Measurements from ENCODE around the gene COL6A1. TPM values are rescaled to one million over a fixed set of nuclear protein-coding genes. Genes with fewer than 3 reads are reported as not detected.

Gene COL6A1
- total and polyA plus RNA-seq, 2 of the 4 experiments (the other 2 are of a cell fraction) = 173 to 1,578 TPM

- POLR2A ChIA-PET (ENCODE audit: unreplicated experiment) = no interaction called here
- no peak overlapping the region for H2AFZ ChIP-seq (replicated peaks; ENCODE audit: low read length, poor library complexity)
- no peak overlapping the region for H3K9ac ChIP-seq (ENCODE audit: low read depth, low read length)
- no peak overlapping the region for H3K14ac ChIP-seq (replicated peaks; ENCODE audit: low read depth, low read length)
- dilution Hi-C loops (cut with HindIII; ENCODE audit: low sequenced_read_pairs, unreplicated experiment) = no loop called here
- 0 out of 2 replicates have a peak, but pooled peaks cover 5% of the 10 kb centered on the region for H3K9me1 ChIP-seq (ENCODE audit: insufficient read depth, low read length)
- WGBS, 2 experiments (ENCODE audit: extremely low coverage in 2 of 2, insufficient read length in 1 of 2) = 96% methylated on average over 4 of the region's 6 CpGs; no CpG with 5 or more reads in 1 of the 2 experiments
- no peak overlapping the region for H2BK15ac ChIP-seq (ENCODE audit: low read depth, low read length)
- no peak overlapping the region for H3K18ac ChIP-seq (ENCODE audit: low read depth, low read length)
- ATAC-seq (ENCODE audit: low read depth) = no peak
- H2BK120ac ChIP-seq (ENCODE audit: low read depth, low read length) = no peak overlapping the region
- H4K5ac ChIP-seq (ENCODE audit: low read depth, low read length) = no peak overlapping the region
- H4K20me1 ChIP-seq (ENCODE audit: insufficient read depth, low read length) = no peaks in the 10 kb centered on the region
- peaks cover 2% of the 10 kb centered on the region; the same call in 1 of the 2 replicates for H3K27me3 ChIP-seq (ENCODE audit: control insufficient read depth, insufficient read depth, low read length)
- no peak overlapping the region for H3K4ac ChIP-seq (ENCODE audit: low read depth, low read length)
- no peak overlapping the region for H4K91ac ChIP-seq (ENCODE audit: insufficient read depth, low read depth, low read length)
- H3K56ac ChIP-seq (ENCODE audit: extremely low read depth, insufficient read depth, low read length) = no peak overlapping the region
- H3K4me2 ChIP-seq (ENCODE audit: low read depth, low read length) = no peak overlapping the region
- DNase-seq = no peak
- in situ Hi-C loops (cut with MboI; ENCODE audit: low sequenced_read_pairs) = no loop called here
- no peak for TF ChIP-seq CEBPB (IDR thresholded peaks at IDR 0.05; ENCODE audit: low read depth, low read length)
- TF ChIP-seq CTCF (conservative IDR thresholded peaks at IDR 0.05; ENCODE audit: low read depth, low read length) = no peak
- TF ChIP-seq RCOR1 (IDR thresholded peaks at IDR 0.05; ENCODE audit: insufficient replicate concordance, low read length) = no peak
- no peak for TF ChIP-seq FOS (IDR thresholded peaks at IDR 0.05; ENCODE audit: low read depth, low read length)
- intact Hi-C loops (cut with micrococcal nuclease) = no loop called here
- BruUV-seq (replicated peaks) = no TSS peak
- no peak overlapping the region for H2AK5ac ChIP-seq (ENCODE audit: low read depth, low read length)
- H3K4me1 ChIP-seq (ENCODE audit: control insufficient read depth, insufficient read depth, low read length) = peaks cover 6% of the 10 kb centered on the region; the same call in 1 of the 2 replicates
- H3K4me3 ChIP-seq (ENCODE audit: insufficient read depth, low read depth, low read length) = no peak overlapping the region
- H3K9me3 ChIP-seq (ENCODE audit: control insufficient read depth, insufficient read depth, low read length) = no peaks in the 10 kb centered on the region
- no peaks in the 10 kb centered on the region for H3K79me1 ChIP-seq (ENCODE audit: low read depth in 1 of 2, low read length in 2 of 2)
- H3K27ac ChIP-seq (ENCODE audit: insufficient read depth, low read length) = no peak overlapping the region
- no peak overlapping the region for H2AK9ac ChIP-seq (replicated peaks; ENCODE audit: low read depth, low read length, poor library complexity)
- H4K8ac ChIP-seq (ENCODE audit: low read depth in 2 of 2, low read length in 2 of 2) = no peak overlapping the region
- H3K36me3 ChIP-seq (ENCODE audit: control insufficient read depth, insufficient read depth, low read length) = no peaks in the 10 kb centered on the region
- no peak overlapping the region for H2BK20ac ChIP-seq (ENCODE audit: low read depth, low read length)
- CTCF ChIA-PET = no interaction called here
- no peak overlapping the region for H3K23ac ChIP-seq (ENCODE audit: low read depth, low read length)
- H2BK5ac ChIP-seq (ENCODE audit: low read depth, low read length, poor library complexity, severe bottlenecking) = no peak overlapping the region
These were observed 26.6 kb upstream of the COL6A1 start for GRCh38 chr21:45954921-45955320.

Data from IMR-90 (cell line).